Ascending aorta (tissue), 2 donors: Measurements from ENCODE around the gene UBQLN4. TPM values are rescaled to one million over a fixed set of nuclear protein-coding genes. Genes with fewer than 3 reads are reported as not detected.

Experiments used
- DNase-seq, 2 donors: peaks; one replicate each; pipeline ENCODE4 v3.0.0-alpha.2; 2019; ENCODE audit warnings: low spot score in 2 of 2
- H3K27ac ChIP-seq, 2 donors: fragments of 200-600 bp; sonication (generic); one replicate each; pipeline ENCODE4 v1.5.1; 2016 to 2017; ENCODE audit warnings: mild to moderate bottlenecking in 1 of 2
- H3K27me3 ChIP-seq: fragments of 200-600 bp; sonication (generic); one replicate; pipeline ENCODE4 v1.5.1; 2017
- H3K36me3 ChIP-seq, 2 donors: fragments of 200-600 bp; sonication (generic); one replicate each; pipeline ENCODE4 v1.5.1; 2016
- H3K4me1 ChIP-seq, 2 donors: fragments of 200-600 bp; sonication (generic); one replicate each; pipeline ENCODE4 v1.5.1; 2016 to 2017; ENCODE audit warnings: mild to moderate bottlenecking in 1 of 2
- H3K4me3 ChIP-seq, 2 donors: fragments of 200-600 bp; sonication (generic); one replicate each; pipeline ENCODE4 v1.5.1; 2016 to 2017; ENCODE audit warnings: mild to moderate bottlenecking in 1 of 2
- H3K9me3 ChIP-seq, 2 donors: fragments of 200-600 bp; sonication (generic); one replicate each; pipeline ENCODE4 v1.5.1; 2016
- CTCF ChIP-seq, 3 experiments: fragments of 200-600 bp in 2 of 3; fragments of 450-650 bp in 1 of 3; sonication (generic) in 2 of 3; IDR thresholded peaks; one replicate each; pipeline ENCODE4 v1.5.1; 2016 to 2019; ENCODE audit warnings: antibody characterized with exemption in 3 of 3, mild to moderate bottlenecking in 1 of 3, moderate library complexity in 1 of 3
- intact Hi-C: fragments of 100-400 bp; cut with DNase I; formaldehyde crosslinking; loops from one replicate; pipeline ENCODE4 v1.15.1; 2023
- total RNA-seq: library from RNA; depleted of rRNA; stranded (reverse); fragments of >200 nt; gene quantifications from one replicate; pipeline ENCODE4 v1.1.0, GENCODE V29; 2016

The UBQLN4 gene
- total RNA-seq, 1 donor from 2014 or later: 28.7 TPM

GRCh38 chr1:156070548-156070947, 16.9 kb upstream of the UBQLN4 start:
- no peak for DNase-seq
- Histone ChIP-seq H3K27me3 (no peaks in the 10 kb centered on the region), H3K27ac (no peak overlapping the region), H3K36me3 (no peaks in the 10 kb centered on the region), H3K9me3 (no peaks in the 10 kb centered on the region), H3K4me3 (no peak overlapping the region), H3K4me1 (no peaks in the 10 kb centered on the region)
- no peak for TF ChIP-seq CTCF (IDR thresholded peaks at IDR 0.05)
- intact Hi-C loops: no loop called here

GRCh38 chr1:156069490-156070455, 16.2 kb upstream of the UBQLN4 start:
- DNase-seq: no peak
- H3K27ac ChIP-seq: no peak overlapping the region
- H3K27me3 ChIP-seq: no peaks in the 10 kb centered on the region
- no peaks in the 10 kb centered on the region for H3K4me1 ChIP-seq
- H3K9me3 ChIP-seq: no peaks in the 10 kb centered on the region
- H3K4me3 ChIP-seq: no peak overlapping the region
- no peaks in the 10 kb centered on the region for H3K36me3 ChIP-seq
- no peak for TF ChIP-seq CTCF (IDR thresholded peaks at IDR 0.05)
- intact Hi-C loops: no loop called here

GRCh38 chr1:156067262-156067661, 13.7 kb upstream of the UBQLN4 start:
- intact Hi-C loops: no loop called here
- TF ChIP-seq CTCF (IDR thresholded peaks at IDR 0.05): no peak
- DNase-seq: no peak
- H3K4me1 ChIP-seq: no peaks in the 10 kb centered on the region
- no peaks in the 10 kb centered on the region for H3K27me3 ChIP-seq
- no peaks in the 10 kb centered on the region for H3K36me3 ChIP-seq
- H3K4me3 ChIP-seq: no peak overlapping the region
- no peak overlapping the region for H3K27ac ChIP-seq
- H3K9me3 ChIP-seq: no peaks in the 10 kb centered on the region

- no peak overlapping the region for H3K4me3 ChIP-seq
- intact Hi-C loops: no loop called here
- DNase-seq: no peak
- H3K27me3 ChIP-seq: no peaks in the 10 kb centered on the region
- no peak overlapping the region for H3K27ac ChIP-seq
- H3K4me1 ChIP-seq: no peaks in the 10 kb centered on the region
- H3K36me3 ChIP-seq: no peaks in the 10 kb centered on the region
- no peaks in the 10 kb centered on the region for H3K9me3 ChIP-seq
- no peak for TF ChIP-seq CTCF (IDR thresholded peaks at IDR 0.05)
These were observed 12.3 kb upstream of the UBQLN4 start for GRCh38 chr1:156065871-156066270.

GRCh38 chr1:156065212-156065611, 11.6 kb upstream of the UBQLN4 start:
- TF ChIP-seq CTCF (IDR thresholded peaks at IDR 0.05): no peak
- Histone ChIP-seq H3K27me3 (no peaks in the 10 kb centered on the region), H3K27ac (no peak overlapping the region), H3K4me3 (no peak overlapping the region), H3K4me1 (no peaks in the 10 kb centered on the region), H3K36me3 (no peaks in the 10 kb centered on the region), H3K9me3 (no peaks in the 10 kb centered on the region)
- intact Hi-C loops: no loop called here
- DNase-seq: no peak
